Stimulated activated CD8-positive, alpha-beta memory T cell treated with anti-CD3 and anti-CD28 coated beads, Interleukin-12 subunit alpha, Interleukin-12 subunit beta, amount 100 ng/mL, for 4 hours (primary cell): ENCODE results near the gene UGT2B15.
"Not testable (repeated sequence)": the region's sequence is repeated elsewhere in the genome, so short reads cannot be mapped to it uniquely, and the experiment has no call there.

Source experiments
- DNase-seq: peaks from one replicate; pipeline ENCODE4 v3.0.0-alpha.2; 2020; ENCODE audit warnings: low read depth

Gene UGT2B15

DNA sequence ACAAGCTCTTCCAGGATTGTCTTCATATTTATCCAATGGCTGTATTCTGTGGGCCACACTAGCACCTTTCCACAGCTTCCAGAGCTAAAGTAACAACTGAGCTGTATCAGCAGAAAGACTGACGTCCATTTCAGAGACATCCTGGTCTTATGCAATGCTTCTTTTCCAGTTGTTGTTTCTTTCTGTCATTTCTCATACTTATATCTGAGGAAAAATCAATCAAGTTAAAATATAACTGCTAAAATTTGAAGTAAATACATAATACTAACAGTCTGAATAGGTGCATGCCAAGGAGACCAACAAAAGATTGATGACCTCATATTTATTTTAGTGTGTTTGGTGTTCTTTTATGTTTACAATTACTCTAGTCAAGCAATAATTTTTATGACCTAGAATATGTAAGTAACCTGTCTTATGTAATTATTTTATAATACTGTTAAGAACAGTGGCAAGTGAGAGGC, at the start of gene UGT2B15:
Gene UGT2B15 (minus strand): TSS at position 174 of the 461 bp plus-strand sequence. CDS start 34 bp downstream, at position 140.
- DNase-seq = not testable (repeated sequence)

DNA sequence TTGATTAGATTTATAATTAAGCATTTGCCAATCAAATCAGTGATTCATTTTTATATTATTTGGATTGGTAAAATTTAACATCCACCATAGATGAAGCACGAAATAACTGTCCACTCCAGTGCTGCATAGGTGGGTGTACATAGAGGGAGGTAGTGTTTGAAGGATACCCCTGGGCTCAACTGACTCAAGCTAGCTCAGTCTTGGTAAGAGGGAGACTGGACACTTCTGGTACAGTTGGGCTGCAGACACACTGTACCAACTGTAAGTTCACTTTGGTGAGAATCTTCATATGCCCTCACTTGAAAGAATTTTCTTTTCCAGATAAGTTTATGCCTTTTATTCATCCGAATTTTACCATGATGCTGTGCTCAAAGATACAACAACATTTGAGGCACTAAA, 48.6 kb upstream of the UGT2B15 start:
- no peak for DNase-seq

DNA sequence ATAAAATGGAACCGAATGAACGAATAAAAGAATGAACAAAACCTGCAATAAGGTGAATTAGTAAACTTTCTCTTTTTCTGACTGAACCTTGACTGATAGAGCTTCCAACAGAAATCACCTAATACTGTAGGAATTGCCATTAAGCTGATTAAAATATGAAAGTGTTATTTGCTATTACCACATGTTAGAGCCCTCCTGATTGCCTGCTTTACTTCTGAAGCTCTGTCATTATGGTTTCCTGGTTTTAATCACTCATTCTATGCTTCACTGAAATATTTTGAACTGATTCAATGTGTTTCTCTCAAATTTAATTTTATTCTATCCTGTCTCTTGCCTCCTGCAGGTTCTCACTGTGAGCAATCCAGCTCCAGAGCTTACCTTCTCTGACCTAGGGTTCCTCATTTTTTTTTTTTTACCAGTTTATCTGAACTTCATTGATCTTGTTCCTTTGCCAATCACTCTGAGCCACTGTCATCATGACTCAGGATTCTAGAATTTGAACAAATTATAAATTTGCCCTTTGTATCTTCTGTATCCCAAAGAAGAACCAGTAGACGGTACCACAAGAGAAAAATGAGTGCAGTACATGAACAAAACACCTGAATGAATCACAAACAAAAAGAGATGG, 48.1 kb upstream of the UGT2B15 start:
- no peak for DNase-seq

DNA sequence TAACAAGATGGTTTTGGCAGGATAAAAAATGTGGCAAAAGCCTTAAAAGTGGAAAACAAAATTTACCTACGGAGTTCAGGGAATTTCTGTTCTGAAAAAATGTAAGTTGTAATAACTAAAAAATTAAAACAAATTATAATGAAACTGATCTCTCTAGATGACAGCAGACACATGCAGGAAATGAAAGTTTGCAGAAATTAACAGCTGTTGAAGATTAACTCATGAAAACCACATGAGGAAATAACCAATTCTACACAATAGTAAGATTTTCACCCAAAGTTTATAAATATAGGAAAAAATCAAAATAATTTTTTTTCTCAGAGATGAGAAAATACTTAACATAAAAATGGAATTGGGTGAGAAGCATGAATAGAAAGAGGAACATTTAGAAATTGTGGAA, 47.5 kb upstream of the UGT2B15 start:
- DNase-seq = no peak

DNA sequence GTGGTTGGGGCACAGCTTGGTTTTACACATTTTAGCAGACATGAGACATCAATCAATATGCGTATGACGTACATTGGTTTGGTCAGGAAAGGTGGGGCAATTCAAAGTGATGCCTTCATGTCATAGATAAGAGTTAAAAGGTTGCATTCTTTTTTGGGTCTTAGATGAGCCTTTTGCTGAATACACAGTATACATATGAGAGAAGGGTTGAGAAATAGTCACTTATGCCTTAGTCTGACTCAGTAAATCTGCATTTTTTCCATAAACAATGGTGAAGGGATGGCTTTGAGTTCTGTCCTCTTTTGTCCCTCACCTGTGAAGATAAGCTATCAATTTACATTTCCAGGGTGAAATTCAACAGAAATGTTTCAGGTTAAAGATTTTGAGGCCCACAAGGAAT, 43.9 kb upstream of the UGT2B15 start:
- DNase-seq = no peak

- no peak for DNase-seq
These were observed 41.8 kb upstream of the UGT2B15 start for GRCh38 chr4:68712207-68712606.

GRCh38 chr4:68708566-68708965, 38.1 kb upstream of the UGT2B15 start:
- no peak for DNase-seq

GRCh38 chr4:68703168-68703567, 32.7 kb upstream of the UGT2B15 start:
- not testable (repeated sequence) for DNase-seq

DNA sequence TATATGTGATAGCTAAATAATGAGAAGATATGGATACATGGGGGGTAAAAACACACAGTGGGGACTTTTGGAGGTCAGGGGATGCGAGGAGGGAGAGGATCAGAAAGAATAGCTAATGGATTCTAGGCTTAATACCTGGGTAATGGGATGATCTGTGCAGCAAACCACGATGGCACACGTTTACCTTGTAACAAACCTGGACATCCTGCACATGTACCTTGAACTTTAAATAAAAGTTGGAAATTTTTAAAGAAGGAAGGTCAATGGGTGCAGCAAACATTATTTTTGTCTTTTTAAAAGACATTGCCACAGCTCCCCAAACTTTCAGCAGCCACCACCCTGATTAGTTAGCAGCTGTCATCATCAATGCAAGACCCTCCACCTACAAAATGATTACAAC, 29.7 kb upstream of the UGT2B15 start:
- DNase-seq = no peak

DNA sequence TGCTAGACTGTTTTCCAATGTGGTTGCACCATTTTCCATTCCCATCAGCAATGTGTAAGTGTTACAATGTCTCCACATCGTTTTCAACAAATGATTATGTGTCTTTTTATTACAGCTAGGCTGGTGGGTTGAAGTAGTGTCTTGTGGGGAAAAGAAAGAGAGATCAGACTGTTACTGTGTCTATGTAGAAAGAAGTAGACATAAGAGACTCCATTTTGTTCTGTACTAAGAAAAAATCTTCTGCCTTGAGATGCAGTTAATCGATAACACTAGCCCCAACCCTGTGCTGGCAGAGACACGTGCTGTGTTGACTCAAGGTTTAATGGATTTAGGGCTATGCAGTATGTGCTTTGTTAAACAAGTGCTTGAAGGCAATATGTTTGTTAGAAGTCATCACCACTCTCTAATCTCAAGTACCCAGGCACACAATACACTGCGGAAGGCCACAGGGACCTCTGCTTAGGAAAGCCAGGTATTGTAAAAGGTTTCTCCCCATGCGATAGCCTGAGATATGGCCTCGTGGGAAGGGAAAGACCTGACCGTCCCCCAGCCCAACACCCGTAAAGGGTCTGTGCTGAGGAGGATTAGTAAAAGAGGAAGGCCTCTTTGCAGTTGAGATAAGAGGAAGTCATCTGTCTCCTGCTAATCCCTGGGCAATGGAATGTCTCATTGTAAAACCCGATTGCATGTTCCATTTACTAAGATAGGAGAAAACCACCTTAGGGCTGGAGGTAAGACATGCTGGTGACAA, 23.0 kb upstream of the UGT2B15 start:
- no peak for DNase-seq

DNA sequence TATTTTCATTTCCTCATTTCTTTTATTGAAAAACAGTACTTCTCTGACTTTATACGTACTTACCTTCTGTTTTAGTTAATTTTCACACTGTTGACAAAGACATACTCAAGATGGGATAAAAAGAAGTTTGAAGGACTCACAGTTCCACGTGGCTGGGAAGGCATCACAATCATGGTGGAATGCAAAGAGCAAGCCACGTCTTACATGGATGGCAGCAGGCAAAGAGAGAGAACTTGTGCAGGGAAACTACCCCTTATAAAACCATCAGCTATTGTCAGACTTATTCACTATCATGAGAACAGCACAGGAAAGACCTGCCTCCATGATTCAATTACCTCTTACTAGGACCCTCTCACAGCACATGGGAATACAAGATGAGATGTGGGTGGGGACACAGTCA, 20.7 kb upstream of the UGT2B15 start:
- no peak for DNase-seq

GRCh38 chr4:68683034-68683433, 12.6 kb upstream of the UGT2B15 start:
- no peak for DNase-seq

DNA sequence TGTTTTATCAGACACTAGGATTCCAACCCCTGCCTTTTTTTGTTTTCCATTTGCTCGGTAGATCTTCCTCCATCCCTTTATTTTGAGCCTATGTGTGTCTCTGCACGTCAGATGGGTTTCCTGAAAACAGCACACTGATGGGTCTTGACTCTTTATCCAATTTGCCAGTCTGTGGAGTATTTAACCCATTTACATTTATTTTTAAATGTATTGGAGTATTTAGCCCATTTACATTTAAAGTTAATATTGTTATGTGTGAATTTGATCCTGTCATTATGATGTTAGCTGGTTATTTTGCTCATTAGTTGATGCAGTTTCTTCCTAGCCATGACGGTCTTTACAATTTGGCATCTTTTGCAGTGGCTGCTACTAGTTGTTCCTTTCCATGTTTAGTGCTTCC, 10.8 kb upstream of the UGT2B15 start:
- not testable (repeated sequence) for DNase-seq

DNA sequence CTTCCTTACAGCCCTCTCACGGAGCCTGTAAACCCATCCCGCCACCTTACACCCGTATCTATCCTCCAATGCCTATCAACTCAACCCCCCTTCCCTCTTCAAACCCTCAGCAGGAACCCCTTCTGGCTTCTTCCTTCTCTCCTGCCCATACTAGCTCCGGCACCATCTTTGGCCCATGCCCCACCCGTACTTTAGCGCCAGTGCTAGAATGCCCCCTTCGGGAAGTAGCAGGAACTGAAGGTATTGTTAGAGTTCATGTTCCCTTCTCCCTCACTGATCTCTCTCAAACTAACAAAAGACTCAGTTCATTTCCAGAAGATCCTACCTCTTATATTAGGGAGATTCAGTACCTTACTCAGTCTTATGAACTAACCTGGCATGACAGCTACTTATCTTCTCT, 2.7 kb upstream of the UGT2B15 start:
- DNase-seq = no peak

GRCh38 chr4:68671217-68671616, 765 bp upstream of the UGT2B15 start:
- not testable (repeated sequence) for DNase-seq

- DNase-seq = not testable (repeated sequence)
These were observed 1.8 kb downstream of the UGT2B15 start for GRCh38 chr4:68668537-68669163.

DNA sequence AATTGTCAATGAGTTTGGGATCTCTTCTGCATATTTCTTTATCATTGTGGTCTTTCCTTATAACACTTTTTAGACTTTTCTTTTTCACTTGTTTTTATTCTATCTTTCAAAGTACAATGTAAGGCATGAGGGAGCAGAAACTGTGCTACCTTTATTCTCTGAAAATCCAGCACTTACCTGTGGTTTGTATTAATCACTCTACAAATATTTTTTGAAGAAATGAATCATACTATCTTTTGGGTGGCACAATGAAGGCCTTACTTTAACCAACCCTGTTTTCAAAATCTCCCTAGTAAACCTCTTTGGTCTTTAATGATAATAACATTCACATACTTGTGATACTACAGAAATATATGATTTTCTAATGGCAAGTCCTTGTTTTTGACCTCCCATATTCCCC, 2.9 kb downstream of the UGT2B15 start:
- DNase-seq = not testable (repeated sequence)

DNA sequence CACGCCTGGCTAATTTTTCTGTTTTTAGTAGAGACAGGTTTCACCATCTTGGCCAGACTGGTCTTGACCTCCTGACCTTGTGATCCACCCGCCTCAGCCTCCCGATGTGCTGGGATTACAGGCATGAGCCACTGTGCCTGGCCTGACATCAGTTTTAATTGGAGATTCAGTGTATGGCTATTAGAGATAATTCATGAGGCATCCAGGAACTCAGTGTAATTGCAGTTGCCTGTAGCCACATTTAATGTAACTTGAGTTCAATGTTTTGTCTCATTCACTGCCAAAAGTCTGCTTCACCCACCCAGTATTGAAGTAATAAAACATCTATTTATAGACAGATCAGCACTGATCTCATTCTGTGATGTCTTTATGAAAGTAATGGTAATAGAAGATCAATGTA, 5.7 kb downstream of the UGT2B15 start:
- not testable (repeated sequence) for DNase-seq

- not testable (repeated sequence) for DNase-seq
These were observed 7.4 kb downstream of the UGT2B15 start for GRCh38 chr4:68662836-68663574.

DNA sequence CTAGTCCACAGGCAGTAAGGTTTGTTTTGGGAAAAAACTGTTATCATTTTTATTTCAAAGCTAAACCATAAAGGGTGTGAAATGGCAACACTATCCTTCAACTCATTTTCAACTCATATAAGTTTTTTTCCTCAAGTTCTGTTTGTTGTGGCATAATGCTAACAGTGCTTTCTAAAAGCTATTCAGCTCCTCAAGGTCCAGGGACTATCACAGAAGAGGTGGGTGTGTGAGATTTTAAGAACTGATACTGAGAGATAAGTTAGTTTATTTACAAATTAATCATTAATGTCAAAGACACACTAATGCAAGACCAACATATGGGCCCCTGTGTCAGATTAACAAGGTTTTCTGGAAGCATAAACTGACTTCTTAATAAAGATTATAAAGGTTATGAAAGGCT, 11.8 kb downstream of the UGT2B15 start:
- DNase-seq = no peak

GRCh38 chr4:68657022-68657594, 13.3 kb downstream of the UGT2B15 start:
- DNase-seq = not testable (repeated sequence)

DNA sequence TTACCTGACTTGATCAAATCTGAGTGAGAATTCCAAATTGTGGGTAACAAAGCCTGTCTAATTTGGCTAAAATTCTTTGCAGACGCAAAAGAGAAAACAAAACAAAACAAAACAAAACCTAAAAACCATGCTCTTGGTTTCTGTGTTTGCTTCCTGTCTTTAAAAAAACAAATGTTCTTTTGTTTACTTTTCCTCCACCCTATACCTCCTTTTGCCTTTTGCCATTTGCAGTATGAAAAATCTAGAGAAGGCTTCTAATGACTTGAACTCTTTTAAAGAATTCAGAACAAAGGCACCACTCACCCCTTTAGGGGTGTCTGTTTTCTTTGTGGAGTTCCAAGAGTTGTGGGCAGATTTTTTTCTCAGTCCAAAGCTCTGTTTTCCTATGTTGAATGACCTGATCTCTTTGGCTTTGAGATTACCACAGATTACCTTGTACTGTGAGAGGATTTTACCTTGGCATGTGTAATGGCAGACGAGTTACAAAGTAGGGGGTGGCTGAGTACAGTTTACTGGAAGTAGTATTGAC, 13.9 kb downstream of the UGT2B15 start:
- DNase-seq = not testable (repeated sequence)
